ENCODE results near the gene CD81.

DNA sequence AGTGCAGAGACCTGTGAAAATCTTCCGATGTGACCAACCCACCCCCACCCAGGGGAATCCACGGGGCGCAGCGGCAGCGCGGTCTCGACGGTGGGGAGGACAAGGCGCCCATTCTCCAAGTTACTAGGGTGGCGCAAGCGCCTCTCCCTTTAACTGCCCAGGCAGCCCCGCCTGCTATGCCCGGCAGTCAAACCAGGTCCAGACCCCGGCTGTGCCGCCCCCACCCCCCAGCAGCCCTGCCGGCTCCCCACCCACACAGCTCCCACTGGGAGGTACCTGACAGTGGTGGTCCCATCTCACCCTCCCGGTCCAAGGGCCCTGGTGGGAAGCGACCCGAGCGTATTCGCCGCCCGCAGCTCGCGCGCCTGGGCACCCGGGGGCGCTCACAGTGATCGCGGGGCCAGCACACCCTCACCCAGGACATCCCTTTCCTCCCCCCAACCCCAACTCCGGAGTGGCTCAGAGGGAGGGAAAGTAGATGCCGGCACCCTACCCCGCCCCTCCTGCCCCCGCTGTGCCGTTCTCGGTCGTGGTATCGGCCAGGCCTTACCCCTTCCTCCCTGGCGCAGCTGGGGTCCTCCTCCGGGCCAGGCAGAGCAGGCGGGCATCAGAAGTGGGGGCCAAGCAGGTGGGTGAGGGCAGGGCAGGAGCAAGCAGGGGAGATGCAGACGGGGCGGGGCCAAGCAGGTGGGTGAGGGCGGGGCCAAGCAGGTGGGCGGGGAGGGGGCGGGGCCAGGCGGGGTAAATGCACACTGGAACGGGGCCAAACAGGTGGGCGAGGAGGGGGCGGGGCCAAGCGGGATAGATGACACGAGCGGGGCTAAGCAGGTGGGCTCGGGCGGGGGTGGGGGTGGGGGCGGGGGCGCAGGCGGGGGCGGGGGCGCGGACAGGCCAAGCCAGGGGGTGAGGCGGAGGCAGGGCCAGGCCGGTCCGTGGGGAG lies 67.0 kb downstream of the CD81 start, which contains the start of gene TRPM5:
- no peak for TF ChIP-seq EZH2phosphoT487 (IDR thresholded peaks at IDR 0.05; ENCODE audit: borderline replicate concordance)
- TF ChIP-seq, protein P1, sequence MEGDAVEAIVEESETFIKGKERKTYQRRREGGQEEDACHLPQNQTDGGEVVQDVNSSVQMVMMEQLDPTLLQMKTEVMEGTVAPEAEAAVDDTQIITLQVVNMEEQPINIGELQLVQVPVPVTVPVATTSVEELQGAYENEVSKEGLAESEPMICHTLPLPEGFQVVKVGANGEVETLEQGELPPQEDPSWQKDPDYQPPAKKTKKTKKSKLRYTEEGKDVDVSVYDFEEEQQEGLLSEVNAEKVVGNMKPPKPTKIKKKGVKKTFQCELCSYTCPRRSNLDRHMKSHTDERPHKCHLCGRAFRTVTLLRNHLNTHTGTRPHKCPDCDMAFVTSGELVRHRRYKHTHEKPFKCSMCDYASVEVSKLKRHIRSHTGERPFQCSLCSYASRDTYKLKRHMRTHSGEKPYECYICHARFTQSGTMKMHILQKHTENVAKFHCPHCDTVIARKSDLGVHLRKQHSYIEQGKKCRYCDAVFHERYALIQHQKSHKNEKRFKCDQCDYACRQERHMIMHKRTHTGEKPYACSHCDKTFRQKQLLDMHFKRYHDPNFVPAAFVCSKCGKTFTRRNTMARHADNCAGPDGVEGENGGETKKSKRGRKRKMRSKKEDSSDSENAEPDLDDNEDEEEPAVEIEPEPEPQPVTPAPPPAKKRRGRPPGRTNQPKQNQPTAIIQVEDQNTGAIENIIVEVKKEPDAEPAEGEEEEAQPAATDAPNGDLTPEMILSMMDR (conservative IDR thresholded peaks at IDR 0.05; ENCODE audit: low read length) = no peak

Data from Loucy (cell line).